Fibroblast of peridontal ligament (primary cell): ENCODE measurements around the gene FOCAD.
A peak's percentile ranks its signal among the peaks of the same experiment; 100 is the strongest.

ENCODE experiments used
- DNase-seq: peaks from one replicate; pipeline ENCODE4 v3.0.0-alpha.2; 2010; ENCODE audit errors: extremely low read depth

FOCAD gene

DNA sequence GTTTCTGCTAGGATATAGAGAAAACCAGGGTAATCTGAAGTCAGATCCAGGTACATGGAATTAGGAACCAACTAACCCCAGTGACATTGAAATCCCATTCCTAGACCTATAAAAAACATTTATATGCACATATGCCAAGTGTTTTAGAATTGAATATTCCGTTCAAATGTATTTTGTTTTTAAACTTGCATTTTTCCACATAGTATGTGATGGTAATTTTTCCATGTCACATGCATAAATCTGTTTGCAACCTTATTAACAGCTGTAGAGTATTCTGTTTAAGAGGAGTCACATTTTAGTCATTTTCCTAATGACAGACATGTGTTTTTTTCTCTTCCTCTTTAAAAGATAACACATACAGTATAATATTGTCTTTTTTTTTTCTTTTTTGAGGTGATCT is 50.2 kb downstream of the FOCAD start:
- DNase-seq = no peak

DNA sequence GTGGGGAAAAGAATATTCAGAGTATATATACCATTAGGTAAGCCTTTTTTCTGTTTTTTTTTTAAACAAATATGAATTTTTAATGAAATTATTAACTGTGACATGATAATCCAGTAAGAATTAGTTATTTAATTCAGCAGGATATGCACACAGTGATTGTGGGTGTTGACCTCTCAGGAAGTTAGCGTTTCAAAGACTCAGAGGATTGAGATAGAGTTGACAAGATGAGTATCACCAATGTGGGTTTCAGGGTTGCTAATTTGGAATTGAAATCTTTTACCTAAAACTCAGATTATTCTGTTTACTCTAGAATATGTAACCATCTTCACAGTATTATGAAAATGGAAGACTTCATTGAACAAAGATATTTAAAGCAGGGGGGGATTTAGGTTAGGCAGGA is 56.2 kb downstream of the FOCAD start:
- DNase-seq = no peak

GRCh38 chr9:20740929-20741582 is 57.0 kb downstream of the FOCAD start:
- no peak for DNase-seq

GRCh38 chr9:20742833-20743232 is 58.8 kb downstream of the FOCAD start:
- DNase-seq = no peak

- DNase-seq = peak; percentile 76
Measured at GRCh38 chr9:20744036-20744630, 60.1 kb downstream of the FOCAD start.

- DNase-seq = no peak
Measured at GRCh38 chr9:20746967-20747366, 62.9 kb downstream of the FOCAD start.

DNA sequence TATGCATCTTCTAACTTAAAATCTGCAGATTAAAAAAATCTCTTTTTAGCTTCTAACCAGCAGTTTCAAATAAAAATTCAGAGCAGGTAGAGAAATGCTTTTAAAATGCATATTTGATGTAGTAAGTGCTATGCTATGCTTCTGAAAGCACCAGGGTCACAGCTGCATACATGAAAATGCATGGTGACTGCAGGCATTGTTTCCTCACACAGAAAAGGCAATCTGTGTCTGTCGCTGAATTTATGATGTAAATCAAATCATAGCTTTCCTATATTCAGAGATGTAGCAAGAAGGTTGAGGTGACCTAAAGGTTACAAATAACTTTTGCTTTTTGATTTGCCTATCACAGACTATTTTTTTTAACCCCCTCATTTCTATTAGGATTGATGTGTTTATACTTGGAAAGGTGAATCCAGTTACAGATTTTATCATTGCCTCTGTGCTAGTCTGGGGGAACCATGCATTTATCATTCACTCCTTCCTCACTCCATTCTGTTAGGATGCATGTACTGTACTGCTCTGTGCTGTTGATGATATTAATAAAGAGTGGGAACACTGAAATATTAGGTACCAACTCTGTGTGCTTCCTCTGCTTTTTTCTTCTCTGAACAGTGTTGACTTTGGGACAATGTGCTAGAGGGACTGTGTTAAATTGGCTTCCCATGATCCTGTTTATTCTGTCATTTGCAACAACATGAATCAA is 65.6 kb downstream of the FOCAD start:
- DNase-seq = no peak

DNA sequence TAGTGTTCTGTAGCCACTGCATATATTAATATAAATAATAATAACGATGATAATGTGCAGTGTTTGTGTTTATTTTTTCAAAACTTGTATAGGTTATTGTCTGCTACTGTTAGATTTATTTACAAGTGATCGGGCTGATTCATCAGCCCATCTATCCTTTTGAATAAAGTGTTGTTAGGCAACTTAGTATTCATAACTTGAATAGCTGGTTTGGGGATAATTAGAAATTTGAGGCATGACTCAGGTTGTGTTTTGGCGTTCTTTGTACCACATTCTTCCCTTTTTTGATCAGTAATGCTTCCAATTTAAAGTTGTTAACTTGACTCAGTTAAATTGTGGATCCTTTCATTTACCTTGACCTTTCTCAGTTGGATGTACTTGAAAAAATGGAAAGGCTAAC is 69.7 kb downstream of the FOCAD start:
- DNase-seq = peak; percentile 41

- peak; percentile 20 for DNase-seq
Measured at GRCh38 chr9:20754556-20754955, 70.5 kb downstream of the FOCAD start.

GRCh38 chr9:20760246-20760891 is 76.3 kb downstream of the FOCAD start:
- no peak for DNase-seq

DNA sequence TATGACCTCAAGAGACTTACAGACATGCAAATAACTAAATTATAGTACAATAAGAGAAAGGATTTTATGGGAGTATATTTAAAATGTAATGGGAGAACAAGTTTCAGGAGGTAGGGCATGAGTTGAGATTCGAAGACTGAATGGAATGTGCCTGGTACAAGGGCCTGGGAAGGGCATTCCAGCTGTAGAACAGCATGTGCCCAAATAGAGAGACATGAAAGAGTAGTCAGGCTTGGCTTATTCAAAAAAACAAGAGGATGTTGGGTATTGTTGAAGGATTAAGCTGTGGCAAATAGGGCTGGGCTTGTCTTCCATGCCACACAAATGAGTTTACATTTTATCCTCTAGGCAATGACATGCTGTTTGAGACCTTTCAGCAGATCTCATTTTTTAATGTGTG is 86.9 kb downstream of the FOCAD start:
- DNase-seq = no peak

DNA sequence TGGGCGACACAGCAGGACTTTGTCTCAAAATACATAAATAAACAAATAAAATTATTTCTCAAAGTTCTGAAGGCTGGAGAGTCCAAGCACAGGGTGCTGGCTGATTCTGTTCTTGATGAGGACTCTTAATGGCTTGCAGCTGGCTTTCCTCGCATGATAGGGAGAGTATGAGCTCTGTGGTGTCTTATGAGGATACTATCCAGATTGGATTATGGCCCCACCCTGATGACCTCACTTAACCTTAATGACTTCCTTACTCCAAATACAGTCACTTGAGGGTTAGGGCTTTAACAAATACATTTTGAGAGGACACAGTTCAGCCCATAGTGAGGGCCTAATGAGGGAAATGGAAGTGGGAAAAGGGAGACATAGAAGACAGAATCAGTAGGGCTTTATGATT is 87.7 kb downstream of the FOCAD start:
- peak; percentile 20 for DNase-seq

DNA sequence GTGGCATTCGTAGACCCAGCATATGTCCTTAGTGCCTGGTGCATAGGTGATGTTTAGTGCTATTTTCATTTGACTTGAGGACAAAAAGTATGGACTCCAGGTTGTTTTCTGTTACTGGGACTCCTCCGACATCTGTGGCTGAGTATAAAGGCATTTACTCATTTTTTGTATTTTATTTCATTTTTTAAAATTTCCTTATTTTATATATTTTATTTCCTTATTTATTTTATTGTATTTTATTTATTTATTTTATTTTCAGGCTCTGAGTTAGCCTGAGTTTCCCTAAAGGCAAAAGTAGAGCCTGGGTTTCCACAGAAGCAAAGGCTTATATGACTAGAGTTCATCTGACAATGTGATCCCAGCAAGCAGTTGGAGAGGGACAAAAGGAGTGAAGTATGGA is 91.6 kb downstream of the FOCAD start:
- no peak for DNase-seq

GRCh38 chr9:20781092-20781491 is 97.0 kb downstream of the FOCAD start:
- DNase-seq = no peak

- no peak for DNase-seq
Measured at GRCh38 chr9:20782289-20782688, 98.2 kb downstream of the FOCAD start.

DNA sequence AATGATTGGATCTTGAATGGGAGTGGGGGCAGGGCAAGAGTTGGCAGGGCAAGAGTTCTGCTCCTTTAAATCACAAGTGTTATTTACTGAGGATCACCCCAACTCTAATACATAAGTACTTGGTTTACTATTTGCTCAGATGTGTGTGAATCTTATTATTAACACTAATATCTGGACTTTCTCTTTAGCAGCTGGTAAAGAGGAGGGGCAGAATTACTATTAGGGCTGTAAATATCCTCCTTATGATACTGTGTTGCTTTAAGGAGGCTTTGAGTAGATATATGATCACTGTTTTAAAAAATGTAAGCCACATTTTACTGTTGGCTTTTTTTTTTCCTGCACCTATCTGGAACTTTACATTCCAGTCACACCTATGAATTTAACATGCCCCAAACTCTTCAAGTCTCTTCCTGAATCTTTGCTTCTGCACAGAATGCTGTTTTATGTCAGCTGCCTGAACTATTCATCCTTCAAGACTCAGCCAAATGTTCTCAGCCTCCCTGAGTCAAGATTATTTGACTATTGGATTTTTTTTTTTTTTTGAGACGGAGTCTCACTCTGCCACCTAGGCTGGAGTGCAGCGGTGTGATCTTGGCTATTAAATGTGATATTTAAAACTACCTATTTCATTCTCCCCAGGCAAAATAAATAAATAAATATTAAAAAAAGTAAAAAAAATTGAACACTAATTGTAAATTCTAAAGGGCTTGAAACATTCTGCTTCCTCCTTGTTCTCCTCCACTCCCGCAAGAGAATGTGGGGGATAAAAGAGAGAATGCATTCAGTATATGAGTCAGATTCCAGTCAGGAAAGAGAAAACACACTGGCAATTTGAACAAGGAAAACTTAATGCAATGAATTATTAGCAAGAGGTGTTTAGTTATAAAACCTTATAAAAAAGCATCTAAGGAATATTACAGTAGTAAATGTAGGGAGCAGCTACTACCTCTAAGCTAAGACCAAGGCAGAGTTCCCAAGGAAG is 99.3 kb downstream of the FOCAD start:
- DNase-seq = no peak

DNA sequence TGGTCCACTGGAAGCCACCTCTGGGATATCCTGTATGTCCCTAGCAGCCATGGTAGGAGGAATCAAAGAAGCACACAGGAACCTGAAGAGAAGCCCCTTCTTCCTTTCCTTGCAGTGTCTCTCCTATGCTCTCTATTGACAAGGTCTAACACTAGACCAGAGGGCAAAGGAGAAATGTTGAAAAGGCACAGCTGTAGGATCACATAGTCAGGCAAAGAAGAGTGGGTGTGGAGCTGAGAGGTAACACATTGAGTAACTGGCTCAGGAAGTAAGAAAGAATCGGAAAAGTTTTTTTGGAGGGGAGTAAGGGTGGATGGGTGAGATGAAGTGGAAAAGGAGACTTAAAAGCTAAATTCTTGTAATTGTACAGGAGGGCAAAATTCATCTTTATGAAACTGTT is 100.1 kb downstream of the FOCAD start:
- DNase-seq = no peak

GRCh38 chr9:20786807-20787206 is 102.7 kb downstream of the FOCAD start:
- no peak for DNase-seq

- DNase-seq = peak; percentile 50
Measured at GRCh38 chr9:20788526-20789451, 104.7 kb downstream of the FOCAD start.

- DNase-seq = no peak
Measured at GRCh38 chr9:20790721-20791120, 106.7 kb downstream of the FOCAD start.
